ENCODE data around the gene APOL3.
"Not testable (repeated sequence)": the region's sequence is repeated elsewhere in the genome, so short reads cannot be mapped to it uniquely, and the experiment has no call there.

Gene APOL3

DNA sequence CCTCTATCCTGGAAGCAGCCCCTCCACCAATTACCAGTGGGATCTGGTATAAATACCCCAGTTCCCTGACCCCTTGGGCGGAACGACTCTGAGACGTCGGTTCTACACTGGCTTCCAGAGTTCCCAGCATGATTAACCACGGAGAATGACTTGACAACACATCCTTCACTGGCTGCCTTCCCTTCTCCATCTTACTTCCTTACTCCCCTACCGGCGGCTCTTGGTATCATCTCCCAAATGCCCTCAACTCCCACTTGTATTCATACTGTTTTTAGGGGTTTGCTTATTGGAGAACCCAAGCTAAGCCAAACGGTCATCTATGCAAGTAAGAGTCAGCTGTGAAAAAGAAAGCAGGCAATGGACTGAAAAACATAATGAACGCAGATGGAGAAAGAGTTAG is 56.1 kb downstream of the APOL3 start:
- in situ Hi-C loops (cut with MboI; ENCODE audit: low sequenced_read_pairs), result no loop called here

DNA sequence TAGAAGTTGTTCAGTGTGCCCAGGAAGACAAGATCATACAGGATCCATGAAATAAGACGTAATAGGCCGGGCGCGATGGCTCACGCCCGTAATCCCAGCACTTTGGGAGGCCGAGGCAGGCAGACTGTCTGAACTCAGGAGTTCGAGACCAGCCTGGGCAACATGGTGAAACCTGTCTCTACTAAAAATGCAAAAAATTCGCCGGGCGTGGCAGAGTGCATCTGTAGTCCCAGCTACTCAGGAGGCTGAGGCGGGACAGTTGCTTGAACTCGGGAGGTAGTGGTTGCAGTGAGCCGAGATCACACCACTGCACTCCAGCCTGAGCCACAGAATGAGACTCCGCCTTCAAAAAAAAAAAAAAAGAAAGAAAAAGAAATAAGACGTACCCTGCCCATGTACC is 56.7 kb downstream of the APOL3 start:
- in situ Hi-C loops (cut with MboI; ENCODE audit: low sequenced_read_pairs), result no loop called here

DNA sequence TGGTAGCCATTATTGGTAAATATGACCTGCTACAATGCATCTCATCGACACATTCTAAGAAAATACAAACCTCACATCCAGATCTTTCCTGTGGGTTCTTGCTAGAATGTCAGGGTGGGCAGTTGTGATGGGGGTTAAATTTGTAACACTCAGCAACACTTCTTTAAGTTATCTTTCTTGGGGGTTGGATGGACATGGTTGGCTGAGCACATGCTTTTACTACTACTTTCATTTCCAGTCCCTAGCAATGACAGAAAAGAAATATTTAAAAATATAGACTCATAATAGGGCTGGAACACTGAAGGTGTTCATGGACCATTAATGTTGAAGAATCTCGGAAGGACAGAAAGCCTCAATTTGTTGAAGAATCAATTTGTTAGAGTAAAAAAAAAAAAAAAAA is 57.6 kb downstream of the APOL3 start:
- in situ Hi-C loops (cut with MboI; ENCODE audit: low sequenced_read_pairs), result no loop called here

DNA sequence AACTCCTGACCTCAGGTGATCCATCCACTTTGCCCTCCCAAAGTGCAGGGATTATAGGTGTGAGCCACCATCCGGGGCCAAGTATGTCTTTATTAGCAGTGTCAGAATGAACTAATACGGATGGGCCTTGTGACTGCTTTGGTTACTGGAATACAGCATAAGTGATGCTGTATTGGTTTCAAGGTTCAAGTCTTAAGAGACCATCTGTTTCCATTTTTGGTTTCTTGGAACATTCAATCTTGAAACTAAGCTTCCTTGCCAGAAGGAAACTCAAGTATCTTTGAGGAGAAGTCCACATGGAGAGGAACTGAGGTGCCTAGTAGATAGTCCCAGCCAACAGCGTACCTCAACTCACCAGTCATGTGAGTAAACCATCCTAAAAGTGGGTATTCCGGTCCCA is 58.8 kb downstream of the APOL3 start:
- in situ Hi-C loops (cut with MboI; ENCODE audit: low sequenced_read_pairs), result no loop called here

DNA sequence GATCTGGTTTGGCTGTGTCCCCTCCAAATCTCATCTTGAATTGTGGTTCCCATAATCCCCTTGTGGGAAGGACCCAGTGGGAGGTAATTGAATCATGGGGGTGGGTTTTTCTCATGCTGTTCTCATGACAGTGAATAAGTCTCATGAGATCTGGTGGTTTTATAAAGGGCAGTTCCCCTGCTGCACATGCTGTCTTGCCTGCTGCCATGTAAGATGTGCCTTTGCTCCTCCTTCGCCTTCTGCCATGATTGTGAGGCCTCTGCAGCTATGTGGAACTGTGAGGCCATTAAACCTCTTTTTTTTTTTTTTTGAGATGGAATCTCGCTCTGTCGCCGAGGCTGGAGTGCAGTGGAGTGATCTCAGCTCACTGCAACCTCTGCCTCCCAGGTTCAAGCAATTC is 59.6 kb downstream of the APOL3 start:
- in situ Hi-C loops (cut with MboI; ENCODE audit: low sequenced_read_pairs), result not testable (repeated sequence)

DNA sequence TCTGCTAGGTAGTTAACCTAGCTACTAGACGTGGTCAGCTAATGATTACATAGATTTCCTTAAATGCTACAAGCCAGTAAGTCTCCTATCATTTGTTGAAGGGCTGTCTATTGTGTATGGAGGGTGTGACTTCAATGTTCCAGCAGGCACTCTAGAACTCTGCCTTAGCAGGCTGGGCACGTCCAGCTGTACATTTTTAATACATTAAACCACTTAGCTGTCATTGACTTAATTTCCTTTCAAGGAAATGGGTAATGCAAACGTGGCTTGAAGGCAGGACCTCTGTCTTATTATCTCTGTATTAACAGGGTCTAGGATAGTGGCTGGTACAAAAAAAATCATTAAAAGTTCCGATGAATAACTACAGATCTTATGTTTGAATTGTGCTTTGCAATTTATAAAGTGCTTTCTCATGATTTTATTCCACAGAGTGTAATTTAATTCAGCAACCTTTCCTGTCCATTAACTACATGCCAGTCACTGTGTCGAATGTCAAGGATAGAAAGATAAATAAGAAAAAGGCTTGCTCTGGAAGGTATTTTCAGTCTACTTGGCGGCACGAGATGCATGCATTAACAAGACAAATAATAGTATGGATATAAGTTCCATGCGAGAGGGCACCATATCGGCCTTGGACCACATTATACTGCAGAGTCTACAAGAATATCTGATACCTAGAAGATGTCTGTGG is 60.3 kb downstream of the APOL3 start:
- in situ Hi-C loops (cut with MboI; ENCODE audit: low sequenced_read_pairs), result no loop called here

DNA sequence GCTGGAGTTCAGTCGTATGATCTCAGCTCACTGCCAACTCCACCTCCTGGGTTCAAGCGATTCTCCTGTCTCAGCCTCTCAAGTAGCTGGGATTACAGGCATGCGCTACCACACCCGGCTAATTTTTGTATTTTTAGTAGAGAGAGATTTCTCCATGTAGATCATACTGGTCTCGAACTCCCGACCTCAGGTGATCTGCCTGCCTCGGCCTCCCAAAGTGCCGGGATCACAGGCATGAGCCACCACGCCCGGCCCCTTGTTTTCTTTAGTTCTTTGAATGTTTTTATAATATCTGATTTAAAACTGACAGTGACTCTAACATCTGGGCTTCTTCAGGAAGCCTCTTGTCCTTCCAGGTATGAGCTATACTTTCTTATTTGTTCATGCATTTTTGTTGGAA is 61.0 kb downstream of the APOL3 start:
- in situ Hi-C loops (cut with MboI; ENCODE audit: low sequenced_read_pairs), result not testable (repeated sequence)

DNA sequence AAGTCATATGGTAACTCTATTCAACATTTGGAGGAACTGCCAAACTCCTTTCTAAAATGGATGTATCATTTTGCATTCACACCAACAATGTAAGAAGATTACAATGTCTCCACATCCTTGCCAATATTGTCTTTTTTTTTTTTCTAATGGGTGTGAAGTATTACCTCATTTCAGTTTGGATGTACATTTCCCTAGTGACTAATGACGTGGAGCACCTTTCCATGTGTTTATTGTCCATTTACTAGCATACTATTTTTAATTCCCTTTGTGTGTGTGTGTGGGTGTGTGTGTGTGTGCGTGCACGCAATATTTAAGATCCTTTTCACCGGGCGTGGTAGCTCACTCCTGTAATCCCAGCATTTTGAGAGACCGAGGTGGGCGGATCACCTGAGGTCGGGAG is 62.7 kb downstream of the APOL3 start:
- in situ Hi-C loops (cut with MboI; ENCODE audit: low sequenced_read_pairs), result no loop called here

DNA sequence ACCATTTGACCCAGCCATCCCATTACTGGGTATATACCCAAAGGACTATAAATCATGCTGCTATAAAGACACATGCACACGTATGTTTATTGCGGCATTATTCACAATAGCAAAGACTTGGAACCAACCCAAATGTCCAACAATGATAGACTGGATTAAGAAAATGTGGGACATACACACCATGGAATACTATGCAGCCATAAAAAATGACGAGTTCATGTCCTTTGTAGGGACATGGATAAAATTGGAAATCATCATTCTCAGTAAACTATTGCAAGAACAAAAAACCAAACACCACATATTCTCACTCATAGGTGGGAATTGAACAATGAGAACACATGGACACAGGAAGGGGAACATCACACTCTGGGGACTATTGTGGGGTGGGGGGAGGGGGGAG is 69.8 kb downstream of the APOL3 start:
- in situ Hi-C loops (cut with MboI; ENCODE audit: low sequenced_read_pairs), result not testable (repeated sequence)

Measured in HL-60/S4 treated with retinoic acid at 250 ng/mL for 4 days and 3 days (cell line).